Measurements from ENCODE around the gene CYP39A1.
A peak's percentile ranks its signal among the peaks of the same experiment; 100 is the strongest.
"Not testable (repeated sequence)": the region's sequence is repeated elsewhere in the genome, so short reads cannot be mapped to it uniquely, and the experiment has no call there.

CYP39A1 gene

DNA sequence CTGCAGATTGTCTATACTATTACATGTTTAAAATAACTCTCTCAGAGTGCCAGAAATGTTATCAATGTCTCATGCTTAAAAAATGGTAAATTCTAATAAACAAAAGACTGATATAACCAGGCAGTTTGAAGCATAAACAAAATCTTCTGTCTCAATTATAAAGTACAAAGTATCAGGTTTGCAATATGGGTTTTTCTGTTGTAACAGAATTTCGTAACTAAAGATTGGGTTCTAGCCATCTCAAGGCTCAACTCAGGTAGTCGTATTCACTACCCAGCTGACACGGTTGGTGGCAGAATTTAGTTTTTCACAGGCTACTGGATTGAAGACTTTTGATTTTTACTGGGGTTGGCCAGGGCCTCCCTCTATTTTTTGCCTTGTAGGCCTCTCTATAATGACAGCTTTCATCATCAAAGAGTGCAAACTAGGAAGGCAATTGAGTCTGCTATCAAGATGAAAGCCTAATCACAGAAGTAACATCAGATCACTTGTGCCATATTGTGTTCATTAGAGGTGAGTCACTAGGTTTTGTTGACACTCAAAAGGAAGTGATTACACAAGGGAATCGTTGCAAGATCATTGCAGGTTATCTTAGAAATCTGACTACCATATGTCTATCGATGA is 3.6 kb downstream of the CYP39A1 start:
- DNase-seq: no peak

DNA sequence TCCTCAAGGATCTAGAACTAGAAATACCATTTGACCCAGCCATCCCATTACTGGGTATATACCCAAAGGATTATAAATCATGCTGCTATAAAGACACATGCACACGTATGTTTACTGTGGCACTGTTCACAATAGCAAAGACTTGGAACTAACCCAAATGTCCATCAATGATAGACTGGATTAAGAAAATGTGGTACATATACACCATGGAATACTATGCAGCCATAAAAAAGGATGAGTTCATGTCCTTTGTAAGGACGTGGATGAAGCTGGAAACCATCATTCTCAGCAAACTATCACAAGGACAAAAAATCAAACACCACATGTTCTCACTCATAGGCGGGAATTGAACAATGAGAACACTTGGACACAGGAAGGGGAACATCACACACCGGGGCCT is 4.5 kb downstream of the CYP39A1 start:
- not testable (repeated sequence) for DNase-seq

DNA sequence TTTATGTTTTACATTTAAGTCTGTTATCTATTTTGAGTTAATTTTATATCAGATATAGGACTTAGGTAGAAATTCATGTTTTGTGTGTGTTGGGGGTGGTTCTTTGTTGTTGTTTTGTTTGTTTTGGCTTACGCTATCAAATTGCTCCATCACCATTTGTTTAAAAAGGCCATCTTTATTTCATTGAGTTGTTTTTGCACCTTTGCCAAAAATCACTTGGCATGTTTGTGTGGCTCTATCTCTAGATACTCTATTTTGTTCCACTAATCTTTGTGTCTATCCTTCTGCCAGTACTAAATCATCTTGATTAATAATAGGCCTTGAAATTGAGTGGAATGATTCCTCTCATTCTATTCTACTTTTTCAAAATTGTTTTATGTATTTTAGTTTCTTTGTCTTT is 7.4 kb downstream of the CYP39A1 start:
- no peak for DNase-seq

DNA sequence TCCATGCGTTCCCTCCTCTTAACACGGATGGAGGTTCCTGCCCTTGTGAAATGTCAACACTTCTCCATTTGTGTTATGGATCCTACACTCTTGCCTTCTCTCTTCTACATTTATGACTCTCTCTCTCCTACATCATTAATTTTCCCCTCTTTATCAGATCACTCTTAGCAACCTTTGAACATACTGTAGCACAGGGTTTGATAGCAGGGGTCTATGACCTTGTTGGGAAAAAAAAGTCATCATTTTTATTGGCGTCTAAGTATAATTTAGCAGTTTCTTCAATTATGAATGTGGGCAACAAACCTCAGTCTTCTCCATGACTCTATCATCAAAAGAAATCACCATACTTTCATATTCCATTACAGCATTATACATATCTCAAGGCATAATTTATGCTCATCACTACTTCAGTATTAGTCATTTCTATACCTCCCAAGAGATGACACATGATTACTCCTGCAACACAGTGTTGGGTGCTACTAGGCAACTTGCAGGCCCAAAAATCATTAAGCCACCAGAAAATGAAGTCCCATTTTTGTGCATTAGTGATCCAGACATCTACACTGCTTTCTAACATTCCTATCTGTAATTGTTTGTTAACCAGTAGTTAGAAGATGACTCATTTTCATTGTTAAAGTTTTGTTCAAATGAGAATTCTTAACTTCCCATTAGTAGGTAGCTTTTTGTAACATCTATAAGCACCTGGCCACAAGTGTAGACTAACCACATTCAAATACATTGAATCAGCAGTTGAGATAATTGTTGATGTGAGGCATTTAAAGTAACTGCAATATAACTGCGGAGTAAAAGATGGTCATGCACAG is 9.5 kb downstream of the CYP39A1 start:
- no peak for DNase-seq

DNA sequence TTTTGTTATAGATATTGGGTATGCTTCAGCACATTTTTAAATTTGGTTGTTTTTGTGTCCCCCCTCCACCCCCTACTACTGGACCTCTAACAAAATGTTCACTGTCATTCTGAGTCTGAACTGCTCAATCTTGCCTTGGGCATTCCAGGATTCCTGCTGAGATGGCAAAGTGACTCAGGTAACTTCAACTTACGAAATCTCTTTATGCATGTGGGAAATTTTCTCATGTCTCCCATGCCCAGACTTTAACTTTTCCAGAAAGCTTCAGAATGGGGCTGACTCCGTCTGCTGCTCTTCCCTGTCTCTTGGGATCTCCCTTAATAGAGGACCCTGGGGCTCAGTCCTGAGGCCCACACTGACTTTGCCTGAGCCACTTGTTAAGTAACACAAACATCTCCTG is 14.0 kb downstream of the CYP39A1 start:
- DNase-seq: no peak

DNA sequence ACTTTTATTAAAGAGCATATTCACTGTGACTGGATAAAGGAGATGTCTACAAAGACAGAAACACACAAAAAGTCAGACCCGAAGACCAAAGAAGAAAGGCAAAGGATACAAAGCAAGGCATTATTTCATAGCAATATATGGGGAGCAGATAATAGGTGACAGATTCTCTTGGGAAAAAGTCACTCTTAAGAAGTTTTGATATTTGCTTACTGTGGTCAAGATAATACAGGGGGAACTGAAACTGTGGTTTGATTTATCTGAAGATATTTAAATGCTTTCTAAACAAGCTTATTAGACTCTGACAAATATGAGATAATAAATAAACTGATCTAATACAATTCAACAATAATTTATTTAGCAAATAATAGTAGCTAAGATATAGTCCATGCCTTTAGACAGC is 14.7 kb downstream of the CYP39A1 start:
- no peak for DNase-seq

DNA sequence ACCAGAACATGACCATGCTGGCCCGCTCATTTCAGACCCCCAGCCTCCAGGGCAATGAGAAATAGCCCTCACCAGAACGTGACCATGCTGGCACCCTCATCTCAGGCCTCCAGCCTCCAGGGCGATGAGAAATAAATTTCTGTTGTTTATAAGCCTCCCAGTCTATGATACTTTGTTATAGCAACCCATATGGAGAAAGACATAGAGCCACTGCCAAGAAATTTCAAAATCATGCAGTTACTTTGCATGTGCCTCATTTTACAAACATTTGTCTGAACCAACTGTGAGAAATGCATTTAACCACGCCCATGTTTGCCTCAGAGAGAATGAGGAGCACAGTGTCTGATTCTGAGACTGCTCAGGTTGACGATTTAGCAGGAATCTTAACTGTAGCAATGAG is 15.5 kb downstream of the CYP39A1 start:
- no peak for DNase-seq

DNA sequence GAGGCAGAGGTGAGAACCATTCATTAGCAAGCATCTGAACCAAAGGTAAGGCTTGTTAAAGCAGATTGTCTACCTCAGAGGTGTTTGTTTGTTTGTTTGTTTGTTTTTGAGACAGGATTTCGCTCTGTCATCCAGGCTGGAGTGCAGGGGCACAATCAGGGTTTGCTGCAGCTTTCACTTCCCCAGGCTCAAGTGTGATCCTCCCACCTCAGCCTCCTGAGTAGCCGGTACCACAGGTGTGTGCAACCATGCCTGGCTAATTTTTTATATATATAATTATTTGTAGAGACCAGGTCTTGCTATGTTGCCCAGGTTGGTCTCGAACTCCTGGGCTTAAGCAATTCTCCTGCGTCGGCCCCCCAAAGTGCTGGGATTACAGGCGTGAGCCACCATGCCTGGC is 17.2 kb downstream of the CYP39A1 start:
- no peak for DNase-seq

DNA sequence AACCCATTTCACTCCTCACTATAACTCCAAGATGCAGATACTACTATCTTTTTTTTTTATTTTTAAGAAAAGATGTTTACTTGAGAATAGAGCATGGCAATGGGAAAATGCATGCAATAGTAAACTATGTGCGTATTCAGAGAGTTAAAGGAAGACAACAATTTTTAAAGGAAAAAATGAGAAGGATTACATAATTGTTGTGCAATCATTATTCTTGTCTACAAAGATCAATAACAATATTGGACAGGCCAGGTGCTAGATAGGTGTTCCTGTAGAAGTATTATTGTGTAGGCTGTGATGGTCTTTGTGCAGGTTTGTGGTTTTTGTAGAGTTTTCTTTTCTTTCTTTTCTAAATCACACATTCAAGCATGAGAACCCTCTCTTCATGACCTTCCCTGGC is 20.6 kb downstream of the CYP39A1 start:
- no peak for DNase-seq

DNA sequence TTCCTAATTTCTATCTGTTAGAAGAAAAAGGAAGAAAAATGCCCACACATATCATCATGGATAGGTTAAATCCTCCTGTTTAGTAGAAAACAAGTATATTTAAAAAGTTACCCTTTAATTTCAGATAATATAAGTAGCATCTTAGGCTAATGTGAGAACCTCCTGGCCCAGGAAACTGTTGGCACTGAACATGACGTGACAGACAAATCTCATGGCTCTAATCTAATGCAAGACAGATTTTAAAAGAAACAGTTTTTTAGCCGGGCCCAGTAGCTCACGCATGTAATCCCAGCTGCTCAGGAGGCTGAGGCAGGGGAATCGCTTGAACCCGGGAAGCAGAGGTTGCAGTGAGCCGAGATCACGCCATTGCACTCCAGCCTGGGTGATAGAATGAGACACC is 22.9 kb downstream of the CYP39A1 start:
- no peak for DNase-seq

DNA sequence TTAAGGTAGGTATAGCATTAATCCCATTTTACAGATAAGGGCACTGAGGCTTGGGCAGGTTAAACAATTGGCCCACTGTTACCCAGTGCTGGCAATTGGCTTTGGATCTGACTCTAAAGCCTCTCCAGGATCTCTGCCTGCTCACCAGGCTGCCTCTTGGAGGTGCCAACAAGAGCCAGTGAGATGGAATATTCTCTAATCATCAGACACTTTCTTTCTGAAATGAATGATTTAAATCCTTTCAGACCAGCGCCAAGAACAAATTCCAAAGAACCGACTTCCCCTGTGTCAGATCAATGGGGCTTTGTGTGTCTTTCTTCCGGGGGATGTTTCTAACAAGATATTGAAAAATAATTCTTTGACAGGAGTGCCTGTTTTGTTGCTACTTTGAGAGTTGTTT is 23.6 kb downstream of the CYP39A1 start:
- DNase-seq: no peak

DNA sequence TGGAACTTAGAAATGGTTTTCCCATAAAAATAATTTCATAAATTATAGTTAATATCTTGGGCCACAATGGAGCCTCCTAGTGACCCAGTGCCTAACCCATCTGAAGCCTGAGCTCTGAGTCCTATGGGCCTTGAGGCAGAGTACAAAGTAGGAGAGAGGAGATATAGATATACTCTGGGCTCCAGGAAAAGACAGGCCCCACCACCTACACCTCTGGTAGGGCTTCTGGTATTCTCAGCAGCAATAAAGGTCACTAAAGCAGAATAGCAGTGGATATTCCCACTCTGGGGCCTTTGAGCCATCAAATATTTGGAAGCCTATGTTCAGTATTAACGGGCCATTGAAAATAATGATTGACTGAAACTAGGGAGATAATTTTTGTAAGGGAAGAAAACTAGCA is 24.1 kb downstream of the CYP39A1 start:
- DNase-seq: no peak

DNA sequence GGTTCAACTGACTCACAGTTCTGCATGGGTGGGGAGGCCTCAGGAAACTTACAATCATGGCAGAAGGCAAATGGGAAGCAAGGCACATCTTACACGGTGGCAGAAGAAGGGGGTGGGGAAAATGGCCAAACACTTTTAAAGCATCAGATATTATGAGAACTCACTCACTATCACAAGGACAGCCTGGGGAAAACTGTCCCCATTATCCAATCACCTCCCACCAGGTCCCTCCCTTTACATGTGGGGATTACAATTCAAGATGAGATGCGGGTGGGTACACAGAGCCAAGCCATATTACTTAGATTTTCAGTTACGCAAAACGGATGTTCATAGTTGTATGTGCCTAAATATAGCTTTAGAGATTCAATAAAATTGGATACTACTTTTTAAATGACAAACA is 25.6 kb downstream of the CYP39A1 start:
- no peak for DNase-seq

DNA sequence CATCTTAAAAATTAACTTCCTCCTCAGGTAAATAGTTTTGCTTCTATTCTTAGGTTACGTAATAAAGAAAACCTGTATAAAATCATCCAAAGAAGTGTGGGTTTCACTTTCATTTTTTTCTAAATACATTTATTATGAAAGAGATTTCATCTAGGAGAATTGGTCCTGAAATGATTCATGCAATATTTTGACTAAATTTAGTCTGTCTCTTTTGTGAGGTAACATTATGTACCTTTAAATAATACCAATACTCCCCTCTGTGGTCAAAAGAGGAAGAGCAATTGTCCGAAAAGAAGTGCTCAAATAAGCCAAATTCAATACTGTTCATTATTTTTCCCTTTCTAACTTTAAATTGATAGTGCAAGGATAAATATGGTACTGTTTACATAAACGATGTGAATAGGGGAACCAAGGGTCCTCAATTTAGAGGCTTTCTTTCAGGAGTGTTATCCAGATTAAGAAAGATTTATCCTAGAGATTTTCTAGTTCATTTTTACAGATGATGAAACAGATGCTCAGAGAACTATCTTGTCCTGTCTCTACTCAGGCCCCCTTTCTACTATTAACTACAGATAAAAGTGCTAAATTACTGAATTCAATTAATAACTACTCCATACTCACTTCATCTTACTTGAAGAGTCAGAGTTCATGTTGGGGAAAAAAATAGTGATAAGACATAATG is 26.2 kb downstream of the CYP39A1 start:
- no peak for DNase-seq

DNA sequence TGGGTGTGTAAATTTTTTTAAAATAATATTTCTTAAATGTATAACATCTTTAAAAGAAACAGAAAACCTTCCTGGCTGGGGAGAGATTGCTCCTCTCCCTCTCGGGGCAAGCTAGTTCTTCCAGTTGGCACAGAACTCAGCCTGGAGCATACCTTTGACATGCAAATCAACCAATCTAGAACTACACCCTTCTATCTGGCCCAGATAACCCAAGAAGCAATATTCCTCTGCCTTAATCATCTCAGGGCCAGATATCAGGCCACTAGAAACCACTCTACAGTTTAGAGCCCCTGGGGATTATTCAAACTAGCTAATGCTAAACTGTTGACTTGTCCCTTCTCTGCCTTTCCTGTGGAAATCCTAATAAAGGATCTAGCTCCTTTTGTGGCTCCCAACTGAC is 33.9 kb downstream of the CYP39A1 start:
- no peak for DNase-seq

DNA sequence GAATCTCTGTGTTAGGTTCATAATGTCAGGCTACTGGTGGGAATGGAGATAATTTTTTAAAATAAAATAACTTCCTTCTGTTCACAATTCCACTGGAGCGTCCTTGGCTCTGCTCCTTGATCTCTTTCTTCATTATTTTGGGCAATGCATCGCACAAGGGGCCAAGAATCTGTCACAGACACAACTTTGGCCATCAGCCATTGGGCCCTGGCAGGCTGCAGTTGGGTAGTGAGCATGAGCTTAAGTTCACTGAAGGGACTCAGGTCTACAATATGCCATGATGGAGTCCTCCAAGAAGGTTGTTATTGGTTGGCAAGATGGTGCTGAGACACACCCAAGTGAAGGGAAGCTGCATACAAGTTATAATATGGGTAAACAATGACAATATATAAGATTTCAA is 40.0 kb downstream of the CYP39A1 start:
- no peak for DNase-seq

DNA sequence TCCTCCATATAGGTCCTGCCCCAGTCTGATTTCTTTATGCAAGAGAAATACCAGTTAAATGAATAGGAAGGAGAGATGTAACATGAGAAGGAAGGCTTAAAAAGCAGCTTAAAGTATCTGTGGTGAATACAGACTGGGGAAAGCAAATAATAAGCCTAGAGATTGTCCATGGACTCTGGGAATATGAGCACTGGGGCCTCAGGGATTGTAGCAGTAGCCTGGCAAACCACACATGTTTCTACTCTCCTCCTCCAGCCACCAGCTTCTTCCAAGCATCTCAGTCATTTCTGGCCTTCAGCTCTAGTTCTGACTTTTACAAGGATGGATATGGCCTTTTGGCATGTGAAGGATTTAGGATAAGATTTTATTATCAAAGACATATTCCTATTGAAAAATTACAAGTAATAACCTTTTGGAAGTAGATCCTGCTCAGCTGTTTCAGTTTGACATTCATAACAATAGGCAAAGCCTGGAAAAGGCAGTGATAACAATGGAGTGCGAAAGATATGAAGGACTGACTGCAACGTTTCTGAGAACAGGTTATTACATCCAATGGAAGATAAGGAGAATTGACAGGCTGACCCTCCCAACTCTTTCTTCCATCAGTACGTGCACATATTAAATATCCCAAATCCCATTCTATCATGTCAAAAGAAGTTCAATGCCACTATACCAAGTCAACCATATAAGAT is 41.6 kb downstream of the CYP39A1 start:
- DNase-seq: no peak

DNA sequence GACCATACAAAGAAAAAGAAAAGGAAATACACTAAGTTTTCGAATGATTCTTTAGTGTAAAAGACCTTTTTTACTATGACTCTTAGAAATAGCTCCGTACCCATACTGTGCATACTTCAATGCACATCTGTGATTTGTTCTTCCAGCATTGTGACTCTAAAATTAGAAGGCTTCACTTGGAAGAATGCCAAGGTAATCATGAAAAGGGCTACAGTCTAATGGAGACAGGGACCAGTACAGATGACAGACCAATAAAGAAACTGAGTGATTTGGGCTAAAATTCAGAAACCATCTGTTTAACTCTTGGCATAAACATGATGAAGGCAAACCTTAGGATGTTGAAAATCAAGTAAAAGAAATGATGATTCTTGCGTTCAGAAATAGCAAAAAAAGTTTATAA is 46.3 kb downstream of the CYP39A1 start:
- peak; percentile 1 for DNase-seq

DNA sequence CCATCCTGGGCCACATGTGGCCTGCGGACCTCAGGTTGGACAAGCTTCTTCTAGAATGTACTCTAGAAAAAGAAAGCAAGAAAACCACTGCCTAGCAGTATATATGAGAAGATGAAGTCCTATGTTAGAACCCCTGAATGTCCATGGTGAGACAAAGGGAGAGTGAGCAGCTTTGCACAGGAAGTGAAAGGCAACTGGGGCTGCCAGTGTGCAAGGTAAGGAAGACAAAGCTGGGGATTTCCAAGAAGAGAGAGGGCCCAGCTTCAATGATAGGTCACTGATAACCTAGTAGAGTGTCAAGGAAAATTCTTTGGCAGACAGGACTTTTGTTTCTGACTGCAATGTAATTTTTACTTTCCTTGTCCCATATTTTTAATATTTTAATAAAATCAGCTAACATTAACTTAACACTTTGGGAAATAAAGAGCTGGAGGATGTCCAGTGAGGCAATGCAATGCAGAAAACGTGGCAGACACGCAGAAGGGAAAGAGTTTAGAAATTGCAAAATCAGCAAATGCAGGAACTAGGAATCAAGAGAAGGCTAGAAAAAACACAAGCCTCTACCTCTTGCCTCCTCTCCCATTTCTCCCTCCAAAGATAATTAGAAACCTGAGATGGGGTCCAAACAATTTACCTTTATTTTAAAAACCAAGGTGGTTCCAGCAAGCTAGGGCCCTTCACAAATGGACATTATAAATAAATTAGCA is 47.4 kb downstream of the CYP39A1 start:
- no peak for DNase-seq

DNA sequence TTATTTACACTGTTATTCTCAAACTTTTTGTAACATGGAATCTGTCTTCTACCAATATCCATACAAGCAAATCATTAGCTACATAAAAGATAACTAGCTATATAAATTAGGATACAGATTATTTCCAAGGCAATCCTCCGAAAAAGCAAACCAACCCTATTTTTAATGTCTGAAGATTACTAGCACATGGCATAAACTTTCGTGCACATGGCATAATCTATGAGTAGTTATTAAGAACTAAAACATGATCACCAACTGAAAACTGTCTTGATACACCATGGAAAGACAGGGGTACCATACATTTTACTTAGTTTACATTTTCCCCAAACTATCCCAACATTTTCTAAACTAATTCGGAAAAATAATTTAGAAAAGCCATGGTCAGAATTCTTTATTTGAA is 54.4 kb downstream of the CYP39A1 start:
- no peak for DNase-seq

DNA sequence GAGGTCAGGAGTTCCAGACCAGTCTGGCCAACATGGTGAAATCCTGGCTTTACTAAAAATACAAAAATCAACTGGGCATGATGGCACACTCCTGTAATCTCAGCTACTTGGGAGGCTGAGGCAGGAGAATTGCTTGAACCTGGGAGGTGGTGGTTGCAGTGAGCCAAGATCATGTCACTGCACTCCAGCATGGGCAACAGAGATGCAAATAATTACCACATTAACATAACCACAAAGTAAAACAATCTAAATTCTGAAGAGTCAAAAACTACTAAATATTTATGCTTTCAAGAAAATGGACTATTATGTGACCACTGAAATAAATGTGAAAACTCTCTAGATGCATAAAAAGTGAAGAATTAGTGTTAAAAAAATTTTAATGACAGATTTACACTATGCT is 59.9 kb downstream of the CYP39A1 start:
- DNase-seq: no peak

DNA sequence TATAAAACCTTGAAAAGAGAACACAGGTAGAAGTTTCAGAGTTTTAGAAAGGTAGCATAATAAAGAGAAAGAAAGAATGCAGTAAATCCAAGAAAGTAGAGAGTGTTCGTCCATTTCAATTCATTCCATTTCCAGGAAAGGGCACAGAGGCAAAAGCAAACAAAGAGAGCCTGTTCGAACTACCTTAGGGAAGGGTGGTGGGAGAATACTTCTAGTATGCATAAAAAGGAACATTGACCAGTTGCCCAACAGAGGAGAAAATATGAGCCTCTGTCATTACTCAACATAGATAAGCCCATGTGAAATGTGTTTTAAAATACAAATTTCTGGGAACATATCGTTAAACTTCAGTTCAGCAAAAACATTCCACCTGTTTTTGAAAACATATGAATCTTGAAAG is 60.6 kb downstream of the CYP39A1 start:
- no peak for DNase-seq

DNA sequence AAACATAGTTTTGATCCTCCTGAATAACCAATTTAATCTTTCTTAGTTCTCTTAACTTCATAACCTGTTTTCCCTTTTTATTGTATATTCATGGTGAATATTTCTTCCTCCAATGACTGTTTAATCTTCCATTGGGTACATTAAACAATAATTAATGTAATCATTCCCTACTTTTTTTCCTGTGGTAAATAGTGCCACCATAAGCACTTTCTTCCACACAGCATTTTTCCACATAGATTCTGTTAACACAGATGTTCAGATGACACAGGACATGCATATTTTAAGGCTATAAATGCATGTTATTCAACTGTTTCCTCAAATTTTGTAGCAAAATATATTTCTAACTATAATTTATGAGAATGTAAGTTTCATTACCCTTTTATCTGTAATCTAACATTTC is 61.9 kb downstream of the CYP39A1 start:
- no peak for DNase-seq

Data from NCI-H2171 (cell line).